Large intestine (tissue), 12 donors: Measurements from ENCODE around the gene SEMA4D. TPM values are rescaled to one million over a fixed set of nuclear protein-coding genes. Genes with fewer than 3 reads are reported as not detected.
A peak's percentile ranks its signal among the peaks of the same experiment; 100 is the strongest.

Experiments
- DNase-seq, 2 donors: peaks; one replicate each; pipeline versions ENCODE4 v3.0.0 to v3.0.0-alpha.2; 2013
- H3K27ac ChIP-seq: one replicate; pipeline ENCODE4 v1.5.1; 2013; ENCODE audit warnings: low read length
- H3K27me3 ChIP-seq: 2 replicates; pipeline ENCODE4 v1.6.1; 2013; ENCODE audit warnings: low read length; ENCODE audit not compliant: control insufficient read depth, insufficient read depth
- H3K36me3 ChIP-seq: 2 replicates; pipeline ENCODE4 v1.6.1; 2013; ENCODE audit warnings: low read length; ENCODE audit not compliant: control insufficient read depth, insufficient read depth
- H3K4me1 ChIP-seq: one replicate; pipeline ENCODE4 v1.6.1; 2013; ENCODE audit warnings: low read length; ENCODE audit not compliant: control insufficient read depth, insufficient read depth
- H3K4me3 ChIP-seq: one replicate; pipeline ENCODE4 v1.5.1; 2013; ENCODE audit warnings: low read length
- H3K9me3 ChIP-seq: one replicate; pipeline ENCODE4 v1.6.1; 2013; ENCODE audit warnings: mild to moderate bottlenecking, low read depth, low read length, moderate library complexity; ENCODE audit not compliant: control insufficient read depth
- WGBS: methylation state at CpG from one replicate; pipeline ENCODE4 v1.1.5; 2013; ENCODE audit warnings: low lambda C conversion rate; ENCODE audit not compliant: insufficient coverage; 5-methylcytosine and 5-hydroxymethylcytosine counted together
- long read RNA-seq, 11 donors: transcript quantifications; one replicate each; lab custom pipeline, GENCODE V29; 2026
- polyA plus RNA-seq: library from polyadenylated mRNA; unstranded; fragments of 120-200 nt; gene quantifications from one replicate; pipeline ENCODE4 v1.2.1, GENCODE V29; 2013

The SEMA4D gene, protein sequence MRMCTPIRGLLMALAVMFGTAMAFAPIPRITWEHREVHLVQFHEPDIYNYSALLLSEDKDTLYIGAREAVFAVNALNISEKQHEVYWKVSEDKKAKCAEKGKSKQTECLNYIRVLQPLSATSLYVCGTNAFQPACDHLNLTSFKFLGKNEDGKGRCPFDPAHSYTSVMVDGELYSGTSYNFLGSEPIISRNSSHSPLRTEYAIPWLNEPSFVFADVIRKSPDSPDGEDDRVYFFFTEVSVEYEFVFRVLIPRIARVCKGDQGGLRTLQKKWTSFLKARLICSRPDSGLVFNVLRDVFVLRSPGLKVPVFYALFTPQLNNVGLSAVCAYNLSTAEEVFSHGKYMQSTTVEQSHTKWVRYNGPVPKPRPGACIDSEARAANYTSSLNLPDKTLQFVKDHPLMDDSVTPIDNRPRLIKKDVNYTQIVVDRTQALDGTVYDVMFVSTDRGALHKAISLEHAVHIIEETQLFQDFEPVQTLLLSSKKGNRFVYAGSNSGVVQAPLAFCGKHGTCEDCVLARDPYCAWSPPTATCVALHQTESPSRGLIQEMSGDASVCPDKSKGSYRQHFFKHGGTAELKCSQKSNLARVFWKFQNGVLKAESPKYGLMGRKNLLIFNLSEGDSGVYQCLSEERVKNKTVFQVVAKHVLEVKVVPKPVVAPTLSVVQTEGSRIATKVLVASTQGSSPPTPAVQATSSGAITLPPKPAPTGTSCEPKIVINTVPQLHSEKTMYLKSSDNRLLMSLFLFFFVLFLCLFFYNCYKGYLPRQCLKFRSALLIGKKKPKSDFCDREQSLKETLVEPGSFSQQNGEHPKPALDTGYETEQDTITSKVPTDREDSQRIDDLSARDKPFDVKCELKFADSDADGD
- 32.8 TPM for polyA plus RNA-seq
- long read RNA-seq, donor 1, partial matches to known transcripts: 0 of 2 reads
- long read RNA-seq, donor 1, other reads (novel, unspliced or antisense): 0 of 2 reads
- long read RNA-seq, donor 2, partial matches to known transcripts: 0 of 2 reads
- long read RNA-seq, donor 2, other reads (novel, unspliced or antisense): 0 of 2 reads
- long read RNA-seq, donor 3: 0 reads
- long read RNA-seq, donor 4: 0 reads
- long read RNA-seq, donor 5, partial matches to known transcripts: 0 of 1 reads
- long read RNA-seq, donor 5, other reads (novel, unspliced or antisense): 0 of 1 reads
- long read RNA-seq, donor 6, partial matches to known transcripts: 0 of 4 reads
- long read RNA-seq, donor 6, other reads (novel, unspliced or antisense): 0 of 4 reads
- long read RNA-seq, donor 7, partial matches to known transcripts: 0 of 4 reads
- long read RNA-seq, donor 7, other reads (novel, unspliced or antisense): 0 of 4 reads
- long read RNA-seq, donor 8, full-length matches to known transcripts: 5 of 5 reads
- long read RNA-seq, donor 8, partial matches to known transcripts: 0 of 5 reads
- long read RNA-seq, donor 8, other reads (novel, unspliced or antisense): 0 of 5 reads
- long read RNA-seq, donor 9, partial matches to known transcripts: 0 of 2 reads
- long read RNA-seq, donor 9, other reads (novel, unspliced or antisense): 0 of 2 reads
- long read RNA-seq, donor 10, partial matches to known transcripts: 0 of 7 reads
- long read RNA-seq, donor 10, other reads (novel, unspliced or antisense): 0 of 7 reads
- long read RNA-seq, donor 11, partial matches to known transcripts: 0 of 3 reads
- long read RNA-seq, donor 11, other reads (novel, unspliced or antisense): 0 of 3 reads

DNA sequence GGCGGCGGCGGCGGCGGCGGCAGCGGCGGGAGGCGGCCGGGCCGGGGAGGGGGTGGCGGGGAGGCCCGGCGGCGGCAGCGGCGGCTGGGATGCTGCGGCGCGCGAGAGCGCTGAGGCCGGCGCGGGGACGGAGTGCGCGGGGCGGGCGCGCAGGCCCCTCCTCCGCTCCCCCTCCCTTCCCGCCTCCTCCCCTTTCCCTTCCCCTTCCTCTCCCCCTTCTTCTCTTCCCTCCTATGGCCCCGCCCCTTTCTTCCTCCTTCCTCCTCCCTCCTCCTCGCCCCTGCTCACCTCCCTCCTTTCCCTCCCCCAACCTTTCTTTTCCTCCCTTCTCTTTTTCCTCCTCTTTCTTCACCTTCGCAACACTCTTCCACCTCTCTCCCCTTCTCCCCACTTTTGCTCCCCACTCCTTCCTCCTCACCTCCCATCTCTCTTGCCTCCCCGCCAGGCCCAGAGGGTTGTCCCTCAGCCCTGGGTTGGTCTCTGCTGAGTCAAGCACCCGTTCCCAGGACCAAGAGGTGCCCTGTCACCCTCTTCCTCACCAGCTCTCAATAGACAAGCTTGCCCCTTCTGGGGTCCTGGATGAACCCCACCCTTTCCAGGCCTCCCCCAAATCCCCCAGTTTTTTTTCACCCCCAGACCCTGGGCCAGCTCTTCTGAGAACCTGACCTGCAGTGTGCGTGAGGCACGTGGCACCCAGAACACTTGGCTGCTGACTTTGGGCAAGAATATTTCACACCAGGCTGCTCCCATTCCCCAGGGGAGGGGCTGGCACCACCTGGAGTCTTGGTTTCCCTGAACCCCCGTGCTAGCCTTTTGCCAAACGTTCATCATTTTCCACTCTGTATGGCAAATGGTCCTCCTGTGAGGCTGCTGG lies at the start of gene SEMA4D:
Gene SEMA4D, minus strand, starts transcription at position 136 of the 874 bp plus-strand sequence. CDS start 92,657 bp downstream, outside the sequence.
- Histone ChIP-seq H3K27ac (peak within 1 kb of the TSS; percentile 38), H3K36me3 (no peaks in the 10 kb centered on the region), H3K4me1 (peaks cover 15% of the 10 kb centered on the region), H3K9me3 (no peaks in the 10 kb centered on the region), H3K4me3 (peak within 1 kb of the TSS; percentile 78), H3K27me3 (no peaks in the 10 kb centered on the region)
- DNase-seq: peak; percentile 61 to 76
- WGBS: 39% methylated on average over 4 of the region's 42 CpGs

DNA sequence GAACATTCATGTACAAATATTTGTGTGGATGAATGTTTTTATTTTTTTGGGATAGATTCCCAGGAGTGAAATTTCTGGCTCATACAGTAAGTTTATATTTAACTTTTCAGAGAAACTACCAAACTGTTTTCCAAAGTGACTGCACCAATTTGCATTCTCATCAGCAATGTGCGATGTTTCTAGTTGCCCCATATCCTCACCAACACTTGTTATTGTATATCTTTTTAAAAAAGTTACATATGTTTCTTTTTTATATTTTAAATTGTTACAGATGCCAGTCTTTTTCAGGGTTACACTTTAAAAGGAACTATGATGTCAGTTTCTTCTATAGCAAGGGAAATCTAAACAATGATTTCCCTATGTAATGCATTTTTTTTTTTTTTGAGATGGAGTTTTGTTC lies 49.1 kb upstream of the SEMA4D start:
- Histone ChIP-seq H3K4me1 (no peaks in the 10 kb centered on the region), H3K27me3 (no peaks in the 10 kb centered on the region), H3K27ac (no peak overlapping the region), H3K4me3 (no peak overlapping the region), H3K9me3 (peaks cover 2% of the 10 kb centered on the region), H3K36me3 (no peaks in the 10 kb centered on the region)
- no CpG with 5 or more reads among the region's 1 CpG for WGBS
- no peak for DNase-seq

GRCh38 chr9:89544279-89544661 lies 46.4 kb upstream of the SEMA4D start:
- WGBS: no CpG with 5 or more reads among the region's 5 CpGs
- H3K4me1 ChIP-seq: no peaks in the 10 kb centered on the region
- H3K9me3 ChIP-seq: peaks cover 2% of the 10 kb centered on the region
- H3K36me3 ChIP-seq: no peaks in the 10 kb centered on the region
- no peak for DNase-seq
- no peak overlapping the region for H3K27ac ChIP-seq
- H3K27me3 ChIP-seq: no peaks in the 10 kb centered on the region
- H3K4me3 ChIP-seq: no peak overlapping the region

- H3K27ac ChIP-seq: no peak overlapping the region
- no peak overlapping the region for H3K4me3 ChIP-seq
- no peak for DNase-seq
- no peaks in the 10 kb centered on the region for H3K4me1 ChIP-seq
- peaks cover 2% of the 10 kb centered on the region for H3K9me3 ChIP-seq
- H3K36me3 ChIP-seq: no peaks in the 10 kb centered on the region
- no CpG with 5 or more reads among the region's 14 CpGs for WGBS
- H3K27me3 ChIP-seq: no peaks in the 10 kb centered on the region
Observed at GRCh38 chr9:89543621-89544278, 45.8 kb upstream of the SEMA4D start.

DNA sequence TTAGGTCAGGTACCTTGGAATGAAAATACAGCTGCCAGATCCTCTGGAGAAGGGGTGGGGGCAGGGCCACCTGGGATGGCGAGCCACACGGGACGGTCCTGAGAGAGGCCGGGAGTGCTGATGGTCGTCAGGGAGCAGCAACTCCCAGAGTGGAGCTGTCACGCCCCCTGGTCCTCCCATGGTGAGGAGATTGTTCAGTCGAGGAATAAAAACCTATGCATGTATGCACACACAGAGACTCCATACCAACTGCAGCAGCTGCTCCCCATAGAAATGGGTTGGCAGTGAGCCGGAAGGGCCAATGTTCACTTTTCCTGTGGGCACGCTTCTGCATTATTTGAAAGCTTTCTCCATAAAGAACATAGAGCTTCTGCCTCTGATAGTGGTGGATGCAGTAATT lies 45.2 kb upstream of the SEMA4D start:
- H3K4me1 ChIP-seq: no peaks in the 10 kb centered on the region
- H3K9me3 ChIP-seq: peaks cover 2% of the 10 kb centered on the region
- 80% methylated on average over 1 of the region's 9 CpGs for WGBS
- no peak overlapping the region for H3K27ac ChIP-seq
- no peak for DNase-seq
- H3K36me3 ChIP-seq: no peaks in the 10 kb centered on the region
- H3K4me3 ChIP-seq: no peak overlapping the region
- H3K27me3 ChIP-seq: no peaks in the 10 kb centered on the region

DNA sequence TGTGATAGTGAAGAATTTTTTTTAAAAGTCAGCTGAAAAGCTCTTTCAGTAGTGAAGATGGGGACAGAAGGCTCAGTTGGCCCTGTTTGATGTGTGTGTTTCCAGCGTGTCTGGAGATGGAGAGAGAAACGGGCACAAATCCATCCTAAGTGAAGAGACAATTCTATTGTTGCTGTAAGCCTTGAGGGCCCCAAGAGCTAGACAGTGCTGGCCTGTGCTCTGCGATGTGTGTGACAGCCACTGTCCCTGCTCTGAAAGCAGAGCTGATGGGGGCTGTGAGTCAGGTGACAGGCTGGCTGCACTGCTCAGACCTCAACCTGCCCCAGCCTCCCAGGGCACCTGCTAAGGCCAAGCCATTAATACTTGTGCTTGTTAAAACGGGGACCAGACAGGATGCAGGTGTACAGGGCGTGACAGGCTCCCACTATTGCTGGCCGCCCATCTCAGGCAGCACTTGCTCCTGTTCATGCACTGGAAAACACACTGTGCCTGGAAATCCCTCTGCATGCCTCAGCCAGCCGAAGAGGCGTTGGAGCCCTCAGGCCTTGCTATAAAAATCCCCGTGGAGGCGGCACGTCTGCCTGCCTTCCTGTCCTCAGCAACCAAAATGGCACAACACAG lies 44.6 kb upstream of the SEMA4D start:
- DNase-seq: no peak
- H3K9me3 ChIP-seq: peaks cover 2% of the 10 kb centered on the region
- H3K27ac ChIP-seq: no peak overlapping the region
- H3K4me3 ChIP-seq: no peak overlapping the region
- no peaks in the 10 kb centered on the region for H3K27me3 ChIP-seq
- no peaks in the 10 kb centered on the region for H3K4me1 ChIP-seq
- H3K36me3 ChIP-seq: no peaks in the 10 kb centered on the region
- WGBS: no CpG with 5 or more reads among the region's 11 CpGs

DNA sequence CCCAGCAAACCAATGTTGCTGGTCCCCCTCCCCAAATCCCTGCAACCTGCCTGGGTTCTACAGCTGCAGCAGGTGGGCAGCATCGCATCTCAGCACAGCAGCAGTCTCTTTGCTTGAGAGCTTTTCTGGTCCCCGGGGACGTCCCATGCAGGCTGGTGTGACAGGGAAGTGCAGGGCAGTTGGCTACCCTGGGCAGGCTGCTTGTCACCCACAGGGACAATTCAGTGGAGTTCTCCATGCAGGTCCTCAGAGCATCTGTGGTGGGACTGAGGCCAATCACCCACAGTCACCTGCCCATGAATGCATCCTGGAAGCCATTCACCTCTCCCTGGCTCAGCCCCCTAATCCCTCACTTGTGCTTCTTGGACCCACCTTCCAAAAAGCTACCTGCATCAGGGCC lies 43.9 kb upstream of the SEMA4D start:
- Histone ChIP-seq H3K4me1 (no peaks in the 10 kb centered on the region), H3K4me3 (no peak overlapping the region), H3K27me3 (no peaks in the 10 kb centered on the region), H3K36me3 (no peaks in the 10 kb centered on the region), H3K9me3 (peaks cover 2% of the 10 kb centered on the region), H3K27ac (no peak overlapping the region)
- no peak for DNase-seq
- WGBS: no CpG with 5 or more reads among the region's 3 CpGs

DNA sequence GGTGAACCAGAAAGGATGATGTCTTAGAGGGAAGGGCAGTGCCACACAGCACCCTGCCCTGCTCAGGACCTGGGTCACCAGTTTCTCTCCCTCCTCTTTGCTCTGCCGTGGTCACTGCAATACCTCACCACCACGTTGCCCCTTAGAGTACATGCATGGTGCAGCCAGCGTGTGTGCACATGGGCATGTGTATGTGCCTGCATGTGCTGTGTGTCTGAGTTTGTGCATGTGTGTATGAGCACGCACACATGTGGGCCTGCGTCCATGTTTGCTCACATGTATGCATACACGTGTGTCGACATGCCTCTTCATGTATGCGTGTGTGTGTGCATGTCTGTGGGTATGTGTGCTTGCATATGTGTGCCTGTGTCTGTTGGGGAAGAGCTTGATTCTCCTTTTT lies 41.5 kb upstream of the SEMA4D start:
- Histone ChIP-seq H3K27ac (no peak overlapping the region), H3K4me3 (no peak overlapping the region), H3K36me3 (no peaks in the 10 kb centered on the region), H3K27me3 (no peaks in the 10 kb centered on the region), H3K9me3 (peaks cover 2% of the 10 kb centered on the region), H3K4me1 (no peaks in the 10 kb centered on the region)
- 100% methylated on average over 2 of the region's 8 CpGs for WGBS
- DNase-seq: no peak
